CD4-positive, alpha-beta memory T cell (primary cell): ENCODE data around the gene DGAT2L6. TPM values are rescaled to one million over a fixed set of nuclear protein-coding genes. Genes with fewer than 3 reads are reported as not detected.

ENCODE experiments used
- CTCF ChIA-PET: fragments of 350-600 bp; sonication (Branson Sonifier 250); formaldehyde crosslinking; loops from one replicate; lab custom pipeline; 2021; ENCODE audit warnings: inconsistent platforms; ENCODE audit not compliant: partially characterized antibody; lab: Charles Lee
- POLR2A ChIA-PET: fragments of 350-600 bp; sonication (Branson Sonifier 250); formaldehyde crosslinking; loops from one replicate; lab custom pipeline; 2021; ENCODE audit not compliant: partially characterized antibody; lab: Charles Lee
- DNase-seq, 5 donors: peaks; one replicate each; pipeline versions ENCODE4 v3.0.0 to v3.0.0-alpha.2; 2020 to 2022; ENCODE audit warnings: mixed read lengths in 1 of 5
- H3K27ac ChIP-seq: one replicate; pipeline ENCODE4 v1.7.0; 2013; ENCODE audit warnings: low read depth, low read length
- H3K27me3 ChIP-seq: 2 replicates; pipeline ENCODE4 v1.7.0; 2013; ENCODE audit warnings: mild to moderate bottlenecking, low read length, moderate library complexity; ENCODE audit not compliant: insufficient read depth
- H3K36me3 ChIP-seq: 2 replicates; pipeline ENCODE4 v1.7.0; 2013; ENCODE audit warnings: mild to moderate bottlenecking, low read length, moderate library complexity; ENCODE audit not compliant: insufficient read depth
- H3K4me1 ChIP-seq: 2 replicates; pipeline ENCODE4 v1.7.0; 2013; ENCODE audit warnings: mild to moderate bottlenecking, low read length, moderate library complexity; ENCODE audit not compliant: insufficient read depth
- H3K4me3 ChIP-seq, 2 donors: one replicate each; pipeline ENCODE4 v1.7.0; 2013; ENCODE audit warnings: low read length in 2 of 2, mild to moderate bottlenecking in 1 of 2
- H3K9me3 ChIP-seq, 2 donors: one replicate each; pipeline ENCODE4 v1.7.0; 2013; ENCODE audit warnings: low read length in 2 of 2, control low read depth in 1 of 2; ENCODE audit not compliant: control insufficient read depth in 1 of 2
- H3K27ac Mint-ChIP-seq, 7 donors: one replicate each; pipeline ENCODE4 v1.8.0; 2020 to 2021; ENCODE audit warnings: mixed read lengths in 7 of 7, mild to moderate bottlenecking in 6 of 7, inconsistent platforms in 3 of 7, moderate library complexity in 3 of 7
- H3K27me3 Mint-ChIP-seq, 2 donors: one replicate each; pipeline ENCODE4 v1.8.0; 2020 to 2021; ENCODE audit warnings: mixed read lengths in 2 of 2
- H3K36me3 Mint-ChIP-seq, 2 donors: one replicate each; pipeline ENCODE4 v1.8.0; 2020 to 2021; ENCODE audit warnings: mixed read lengths in 2 of 2, inconsistent platforms in 1 of 2, mild to moderate bottlenecking in 1 of 2
- H3K4me1 Mint-ChIP-seq, 4 donors: one replicate each; pipeline ENCODE4 v1.8.0; 2020 to 2021; ENCODE audit warnings: mixed read lengths in 4 of 4, mild to moderate bottlenecking in 1 of 4
- H3K4me3 Mint-ChIP-seq, 8 donors: one replicate each; pipeline ENCODE4 v1.8.0; 2020 to 2021; ENCODE audit warnings: mixed read lengths in 8 of 8, mild to moderate bottlenecking in 7 of 8, moderate library complexity in 6 of 8, inconsistent platforms in 3 of 8
- H3K9me3 Mint-ChIP-seq, 8 donors: one replicate each; pipeline ENCODE4 v1.8.0; 2020 to 2021; ENCODE audit warnings: mixed read lengths in 8 of 8, mild to moderate bottlenecking in 5 of 8, inconsistent platforms in 3 of 8, moderate library complexity in 1 of 8
- intact Hi-C: fragments of 100-400 bp; cut with micrococcal nuclease; formaldehyde crosslinking; loops from one replicate; pipeline ENCODE4 v1.15.1; 2023
- polyA plus RNA-seq, 2 donors: library from polyadenylated mRNA; unstranded; fragments of 300-500 nt; fragmentation: Illumina TruSeq; gene quantifications; one replicate each; pipeline ENCODE4 v1.2.3, GENCODE V29; 2021
- total RNA-seq, 2 experiments: library from RNA; stranded (reverse); gene quantifications; one replicate each; pipeline ENCODE4 v1.2.3, GENCODE V29; 2021

Gene DGAT2L6
- total and polyA plus RNA-seq, 4 experiments from 2014 or later = not detected

DNA sequence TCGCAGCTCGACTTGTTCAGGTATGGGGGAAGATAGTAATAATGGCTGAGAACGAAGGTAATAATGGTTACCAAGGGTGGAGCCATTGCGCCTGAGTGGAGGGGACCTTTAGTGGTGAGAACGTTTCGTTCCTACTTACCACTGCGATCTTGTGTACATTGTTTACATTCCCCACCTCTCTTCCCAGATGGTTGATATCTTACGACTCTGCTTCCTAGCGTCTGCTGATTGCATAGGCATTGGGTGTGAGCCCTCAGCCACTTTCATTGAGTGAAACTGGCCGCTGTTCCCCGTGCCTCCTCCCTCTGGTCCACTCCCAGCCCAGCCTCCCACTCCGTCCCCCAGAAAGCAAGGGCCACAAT is 43.2 kb upstream of the DGAT2L6 start:
- Histone ChIP-seq H3K27ac (peak overlapping the region; percentile 77), H3K4me3 (peak overlapping the region; percentile 89 to 90), H3K9me3 (no peaks in the 10 kb centered on the region), H3K4me1 (peaks cover 35% of the 10 kb centered on the region), H3K27me3 (no peaks in the 10 kb centered on the region), H3K36me3 (peaks cover 3% of the 10 kb centered on the region)
- Mint-ChIP-seq H3K27me3 (no peaks in the 10 kb centered on the region), H3K36me3 (peaks cover 0 to 29% of the 10 kb centered on the region in 2 donors), H3K4me3 (peak overlapping the region; percentile 87 to 99 (median 98)), H3K27ac (peak overlapping the region; percentile 84 to 99 (median 98)), H3K4me1 (peaks cover 16 to 38% (median 21%) of the 10 kb centered on the region in 4 donors), H3K9me3 (no peaks in the 10 kb centered on the region)
- intact Hi-C loops = loop anchor here (5.0 to 10.0 kb wide), 3 partner anchors 318 to 1629 kb away; partner anchors contain the start of gene PJA1
- ChIA-PET CTCF (interaction anchor here (0.9 to 2.2 kb wide), 7 partner anchors 37 to 1306 kb away, joined by 3 to 9 read pairs (median 6); partner anchors contain the start of genes KIF4A and PDZD11), POLR2A (interaction anchor here (0.8 to 2.6 kb wide), 9 partner anchors 10 to 1305 kb away, joined by 3 to 16 read pairs (median 5); partner anchors contain the start of genes EFNB1, KIF4A, PDZD11 and PJA1)
- no peak for DNase-seq

- no peak overlapping the region for H3K27ac ChIP-seq
- no peaks in the 10 kb centered on the region for H3K27me3 Mint-ChIP-seq
- H3K27ac Mint-ChIP-seq = no peak overlapping the region
- H3K9me3 ChIP-seq = no peaks in the 10 kb centered on the region
- no peaks in the 10 kb centered on the region for H3K9me3 Mint-ChIP-seq
- peaks cover 17 to 36% (median 27%) of the 10 kb centered on the region in 4 donors for H3K4me1 Mint-ChIP-seq
- ChIA-PET POLR2A (no interaction called here), CTCF (interaction anchor here (0.7 kb wide), 1 partner anchor 1044 kb away, joined by 3 read pairs; no protein-coding TSS in a partner anchor)
- intact Hi-C loops = loop anchor here (10.0 kb wide), 2 partner anchors 974 to 1634 kb away; partner anchors contain the start of gene PJA1
- peaks cover 0 to 45% of the 10 kb centered on the region in 2 donors for H3K36me3 Mint-ChIP-seq
- H3K27me3 ChIP-seq = no peaks in the 10 kb centered on the region
- no peak overlapping the region for H3K4me3 ChIP-seq
- no peak for DNase-seq
- peaks cover 23% of the 10 kb centered on the region for H3K4me1 ChIP-seq
- H3K4me3 Mint-ChIP-seq = no peak overlapping the region
- H3K36me3 ChIP-seq = peaks cover 3% of the 10 kb centered on the region
Observed at GRCh38 chrX:70138622-70139021, 38.7 kb upstream of the DGAT2L6 start.

DNA sequence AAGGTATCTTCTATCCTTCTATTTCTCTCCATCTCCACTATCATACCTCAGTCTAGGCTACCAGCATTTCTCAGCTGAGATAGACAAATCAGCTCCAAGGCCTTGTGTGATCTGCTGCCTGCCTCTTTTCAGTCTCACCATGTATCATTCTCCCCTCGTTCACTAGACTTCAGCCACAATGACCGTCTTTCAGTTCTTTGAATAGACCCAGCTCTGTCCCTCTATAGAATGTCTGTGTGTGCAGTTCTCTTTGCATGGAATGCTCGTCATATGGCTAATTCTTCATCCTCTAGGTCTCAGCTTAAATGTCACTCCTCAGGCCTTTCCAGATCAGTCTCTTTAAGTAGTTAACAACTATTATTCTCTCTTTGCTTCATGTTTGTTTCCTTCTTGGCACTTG is 37.5 kb upstream of the DGAT2L6 start:
- CTCF ChIA-PET = no interaction called here
- Histone ChIP-seq H3K36me3 (peaks cover 3% of the 10 kb centered on the region), H3K27me3 (no peaks in the 10 kb centered on the region), H3K4me1 (peaks cover 16% of the 10 kb centered on the region), H3K4me3 (no peak overlapping the region), H3K27ac (no peak overlapping the region), H3K9me3 (no peaks in the 10 kb centered on the region)
- Mint-ChIP-seq H3K36me3 (peaks cover 0 to 37% of the 10 kb centered on the region in 2 donors), H3K27me3 (no peaks in the 10 kb centered on the region), H3K27ac (no peak overlapping the region), H3K4me3 (peak overlapping the region in 1 of 8 donors; percentile 29), H3K4me1 (peaks cover 14 to 25% (median 22%) of the 10 kb centered on the region in 4 donors), H3K9me3 (peaks cover 0 to 2% (median 0%) of the 10 kb centered on the region in 8 donors)
- intact Hi-C loops = loop anchor here (10.0 kb wide), 2 partner anchors 975 to 1635 kb away; partner anchors contain the start of gene PJA1
- POLR2A ChIA-PET = no interaction called here
- no peak for DNase-seq

GRCh38 chrX:70141373-70141772 is 35.9 kb upstream of the DGAT2L6 start:
- DNase-seq = no peak
- intact Hi-C loops = no loop called here
- Mint-ChIP-seq H3K27ac (peak overlapping the region in 1 of 7 donors; percentile 54), H3K4me3 (no peak overlapping the region), H3K9me3 (peaks cover 0 to 2% (median 0%) of the 10 kb centered on the region in 8 donors), H3K4me1 (peaks cover 9 to 14% (median 12%) of the 10 kb centered on the region in 4 donors), H3K27me3 (no peaks in the 10 kb centered on the region), H3K36me3 (peaks cover 0 to 30% of the 10 kb centered on the region in 2 donors)
- peaks cover under 1% of the 10 kb centered on the region for H3K4me1 ChIP-seq
- no peaks in the 10 kb centered on the region for H3K36me3 ChIP-seq
- H3K27me3 ChIP-seq = no peaks in the 10 kb centered on the region
- H3K4me3 ChIP-seq = no peak overlapping the region
- POLR2A ChIA-PET = no interaction called here
- CTCF ChIA-PET = no interaction called here
- no peaks in the 10 kb centered on the region for H3K9me3 ChIP-seq
- H3K27ac ChIP-seq = no peak overlapping the region

DNA sequence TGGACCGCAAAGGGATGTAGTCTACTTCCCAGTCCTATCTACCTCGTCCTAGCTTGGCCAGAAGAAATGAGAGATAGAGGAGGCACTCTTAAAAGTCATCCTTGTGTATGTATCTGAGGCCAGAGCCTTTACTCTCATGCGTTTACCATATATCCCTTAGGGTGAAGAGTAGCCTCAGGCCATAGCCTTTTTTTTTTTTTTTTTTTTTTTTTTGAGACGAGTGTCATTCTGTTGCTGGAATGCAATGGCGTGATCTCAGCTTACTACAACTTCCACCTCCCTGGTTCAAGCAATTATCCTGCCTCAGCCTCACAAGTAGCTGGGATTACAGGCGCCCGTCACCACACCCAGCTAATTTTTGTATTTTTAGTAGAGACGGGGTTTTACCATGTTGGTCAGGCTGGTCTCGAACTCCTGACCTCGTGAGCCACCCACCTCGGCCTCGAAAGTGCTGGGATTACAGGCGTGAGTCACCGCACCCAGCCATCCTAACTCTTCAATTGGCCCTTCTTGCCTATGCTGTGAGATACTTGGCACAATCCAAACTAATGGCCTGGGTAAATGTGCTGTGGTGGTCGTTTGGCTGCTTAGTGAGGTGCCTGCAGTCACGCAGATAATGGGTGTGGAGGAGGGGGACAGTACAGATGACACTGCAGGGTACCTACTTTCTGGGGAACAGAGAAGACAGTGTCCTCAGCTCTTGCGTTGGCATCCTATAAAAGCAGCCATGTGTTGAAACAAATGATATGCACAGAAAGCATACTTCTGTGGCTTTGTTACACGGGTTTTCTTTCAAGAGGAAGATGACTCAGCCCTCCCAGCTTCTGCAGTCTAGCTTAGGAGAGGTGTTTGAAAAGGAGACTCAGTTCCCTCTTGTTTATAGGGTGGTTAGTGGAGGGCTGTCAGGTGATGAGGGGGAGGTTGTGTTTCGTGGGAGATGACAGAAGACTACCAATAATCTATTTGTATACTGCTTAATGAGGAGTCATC is 10.4 kb upstream of the DGAT2L6 start:
- H3K36me3 Mint-ChIP-seq = peaks cover 0 to 28% of the 10 kb centered on the region in 2 donors
- peak overlapping the region in 2 of 7 donors; percentile 26 to 30 for H3K27ac Mint-ChIP-seq
- H3K27ac ChIP-seq = no peak overlapping the region
- no peaks in the 10 kb centered on the region for H3K9me3 Mint-ChIP-seq
- POLR2A ChIA-PET = interaction anchor here (1.4 kb wide), 1 partner anchor 33 kb away, joined by 3 read pairs; the partner anchor contains the start of gene IGBP1
- CTCF ChIA-PET = no interaction called here
- no peaks in the 10 kb centered on the region for H3K27me3 Mint-ChIP-seq
- H3K4me3 ChIP-seq = no peak overlapping the region
- H3K4me1 Mint-ChIP-seq = no peaks in the 10 kb centered on the region
- no peak overlapping the region for H3K4me3 Mint-ChIP-seq
- no peaks in the 10 kb centered on the region for H3K36me3 ChIP-seq
- DNase-seq = no peak
- H3K4me1 ChIP-seq = no peaks in the 10 kb centered on the region
- H3K27me3 ChIP-seq = no peaks in the 10 kb centered on the region
- intact Hi-C loops = no loop called here
- no peaks in the 10 kb centered on the region for H3K9me3 ChIP-seq

DNA sequence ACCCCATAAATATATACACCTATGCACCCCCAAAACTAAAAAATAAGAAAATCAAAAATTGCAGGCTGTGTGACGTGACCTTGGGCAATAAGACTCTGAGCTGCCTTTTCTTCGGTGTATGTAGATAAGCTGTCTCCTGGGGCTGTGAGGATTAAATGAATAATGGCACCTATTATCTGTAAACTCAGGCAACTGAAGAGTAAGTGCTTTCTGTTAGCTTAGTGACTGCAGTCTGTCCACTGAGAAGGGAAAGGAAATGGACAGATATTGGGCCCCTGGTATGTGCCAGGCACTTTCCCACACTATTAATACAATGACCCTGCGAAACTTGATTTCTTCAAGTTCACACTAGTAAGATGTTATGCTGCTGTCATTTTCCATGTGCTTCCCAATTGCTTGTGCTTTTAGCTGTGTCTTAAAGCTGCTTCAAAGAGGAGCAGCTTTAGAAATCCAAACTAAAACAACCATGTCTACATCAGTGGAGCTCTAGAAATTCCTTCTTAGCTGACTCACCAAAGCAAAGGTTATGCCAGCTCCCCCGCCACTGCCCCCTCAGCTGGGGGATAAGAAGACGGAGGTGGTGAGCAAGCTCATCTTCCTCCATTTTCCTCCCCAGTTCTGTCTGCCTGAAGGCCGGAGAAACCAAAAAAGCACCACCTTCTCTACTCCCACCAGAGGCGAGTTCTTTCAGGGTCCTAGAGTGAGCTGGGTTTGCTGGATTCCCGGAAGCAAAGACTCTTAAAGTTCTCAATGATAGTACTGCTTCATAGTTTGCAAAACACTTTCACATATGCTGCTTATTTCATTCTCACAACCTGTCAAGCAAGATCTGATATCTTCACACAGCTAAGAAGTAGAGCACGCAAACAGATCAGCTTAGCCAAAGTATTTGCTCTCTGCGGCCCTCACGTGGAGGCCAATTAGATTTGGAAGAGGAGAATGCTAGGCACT is 8.8 kb upstream of the DGAT2L6 start:
- no peaks in the 10 kb centered on the region for H3K4me1 Mint-ChIP-seq
- ChIA-PET POLR2A (interaction anchor here (1.4 kb wide), 1 partner anchor 35 kb away, joined by 3 read pairs; the partner anchor contains the start of gene IGBP1), CTCF (no interaction called here)
- H3K36me3 ChIP-seq = no peaks in the 10 kb centered on the region
- no peaks in the 10 kb centered on the region for H3K27me3 Mint-ChIP-seq
- peaks cover 0 to 28% of the 10 kb centered on the region in 2 donors for H3K36me3 Mint-ChIP-seq
- H3K9me3 Mint-ChIP-seq = no peaks in the 10 kb centered on the region
- no peak overlapping the region for H3K4me3 ChIP-seq
- intact Hi-C loops = no loop called here
- no peak overlapping the region for H3K27ac Mint-ChIP-seq
- H3K4me3 Mint-ChIP-seq = no peak overlapping the region
- DNase-seq = no peak
- no peak overlapping the region for H3K27ac ChIP-seq
- no peaks in the 10 kb centered on the region for H3K9me3 ChIP-seq
- H3K4me1 ChIP-seq = no peaks in the 10 kb centered on the region
- H3K27me3 ChIP-seq = no peaks in the 10 kb centered on the region
